HG03175 (cell line): ENCODE results near the gene OSBPL2.

Experiments used
- ATAC-seq: cut with Tn5 transposase; IDR thresholded peaks from one replicate; pipeline ENCODE4 v1.9.1; 2021; ENCODE audit warnings: mild to moderate bottlenecking, moderate library complexity; ENCODE audit not compliant: unreplicated experiment

Gene OSBPL2

GRCh38 chr20:62232770-62233645, 5.3 kb upstream of the OSBPL2 start:
- no peak for ATAC-seq

GRCh38 chr20:62233684-62234083, 4.6 kb upstream of the OSBPL2 start:
- no peak for ATAC-seq

- no peak for ATAC-seq
Measured at GRCh38 chr20:62234339-62234738, 4.0 kb upstream of the OSBPL2 start.

- no peak for ATAC-seq
Measured at GRCh38 chr20:62235001-62235776, 3.1 kb upstream of the OSBPL2 start.

- no peak for ATAC-seq
Measured at GRCh38 chr20:62235777-62236157, 2.6 kb upstream of the OSBPL2 start.

- no peak for ATAC-seq
Measured at GRCh38 chr20:62236200-62236599, 2.1 kb upstream of the OSBPL2 start.

- no peak for ATAC-seq
Measured at GRCh38 chr20:62236766-62237513, 1.4 kb upstream of the OSBPL2 start.

- no peak for ATAC-seq
Measured at GRCh38 chr20:62237514-62237800, 864 bp upstream of the OSBPL2 start.

GRCh38 chr20:62238569-62239277, 402 bp downstream of the OSBPL2 start:
- peak; percentile 1 for ATAC-seq

GRCh38 chr20:62239278-62239879, 1.1 kb downstream of the OSBPL2 start:
- ATAC-seq = no peak

GRCh38 chr20:62240020-62240685, 1.8 kb downstream of the OSBPL2 start:
- ATAC-seq = no peak

GRCh38 chr20:62241506-62241905, 3.2 kb downstream of the OSBPL2 start:
- no peak for ATAC-seq

GRCh38 chr20:62242176-62242575, 3.9 kb downstream of the OSBPL2 start:
- ATAC-seq = no peak

- ATAC-seq = no peak
Measured at GRCh38 chr20:62243106-62243505, 4.8 kb downstream of the OSBPL2 start.

- no peak for ATAC-seq
Measured at GRCh38 chr20:62243906-62244515, 5.7 kb downstream of the OSBPL2 start.

GRCh38 chr20:62244644-62245108, 6.4 kb downstream of the OSBPL2 start:
- ATAC-seq = no peak

GRCh38 chr20:62245911-62246280, 7.6 kb downstream of the OSBPL2 start:
- ATAC-seq = no peak

GRCh38 chr20:62246431-62246830, 8.1 kb downstream of the OSBPL2 start:
- no peak for ATAC-seq

GRCh38 chr20:62246872-62247652, 8.7 kb downstream of the OSBPL2 start:
- ATAC-seq = no peak
